ENCODE results near the gene CCDC190. TPM values are rescaled to one million over a fixed set of nuclear protein-coding genes. Genes with fewer than 3 reads are reported as not detected.
A peak's percentile ranks its signal among the peaks of the same experiment; 100 is the strongest.

CCDC190 gene
- total and polyA plus RNA-seq, 2 of the 4 experiments (the other 2 are of a cell fraction), result 0.10 to 0.36 TPM

DNA sequence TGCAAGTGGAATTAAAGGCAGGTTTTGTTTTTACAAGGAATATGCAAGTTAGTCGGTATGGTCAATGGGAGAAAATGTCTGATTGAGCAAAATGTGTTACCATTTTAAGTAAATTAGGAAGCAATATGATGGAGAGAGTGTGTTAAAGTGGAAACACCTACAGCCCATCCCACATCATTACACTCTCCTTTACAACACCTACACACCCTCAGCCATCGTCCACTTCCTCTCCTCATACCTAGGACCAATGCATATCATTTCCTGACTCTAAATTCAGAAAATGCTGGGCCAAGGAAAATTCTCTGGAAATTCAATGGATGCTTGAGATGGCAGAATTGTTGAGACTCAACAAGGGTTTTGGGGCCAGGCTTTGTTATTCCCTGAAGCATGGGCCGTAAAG is 16.4 kb upstream of the CCDC190 start:
- in situ Hi-C loops (cut with MboI; ENCODE audit: low sequenced_read_pairs), result loop anchor here (5.0 kb wide), 1 partner anchor 190 kb away; the partner anchor contains the start of gene RGS4
- H3K27me3 ChIP-seq (ENCODE audit: control insufficient read depth, insufficient read depth, low read length), result no peaks in the 10 kb centered on the region
- 100% methylated on average over 1 of the region's 3 CpGs; no CpG with 5 or more reads in 1 of the 2 experiments for WGBS, 2 experiments (ENCODE audit: extremely low coverage in 2 of 2, insufficient read length in 1 of 2)
- no peaks in the 10 kb centered on the region for H3K36me3 ChIP-seq (ENCODE audit: control insufficient read depth, insufficient read depth, low read length)
- no peak overlapping the region for H3K18ac ChIP-seq (ENCODE audit: low read depth, low read length)
- H3K14ac ChIP-seq (replicated peaks; ENCODE audit: low read depth, low read length), result no peak overlapping the region
- H2BK20ac ChIP-seq (ENCODE audit: low read depth, low read length), result peak overlapping the region; percentile 49; the same call in 1 of the 2 replicates
- no peak overlapping the region for H4K8ac ChIP-seq (ENCODE audit: low read depth in 2 of 2, low read length in 2 of 2)
- H3K9ac ChIP-seq (ENCODE audit: low read depth, low read length), result no peak overlapping the region
- H2BK5ac ChIP-seq (ENCODE audit: low read depth, low read length, poor library complexity, severe bottlenecking), result no peak overlapping the region
- dilution Hi-C loops (cut with HindIII; ENCODE audit: low sequenced_read_pairs, unreplicated experiment), result no loop called here
- no peak overlapping the region for H2AK9ac ChIP-seq (replicated peaks; ENCODE audit: low read depth, low read length, poor library complexity)
- H3K9me1 ChIP-seq (ENCODE audit: insufficient read depth, low read length), result peaks cover 6% of the 10 kb centered on the region; the same call in 1 of the 2 replicates
- H2BK120ac ChIP-seq (ENCODE audit: low read depth, low read length), result peak overlapping the region; percentile 21; the same call in 1 of the 2 replicates
- DNase-seq (no peak), ATAC-seq (ENCODE audit: low read depth) (no peak)
- no TSS peak for BruUV-seq (replicated peaks)
- no peaks in the 10 kb centered on the region for H3K9me3 ChIP-seq (ENCODE audit: control insufficient read depth, insufficient read depth, low read length)
- no peaks in the 10 kb centered on the region for H3K79me1 ChIP-seq (ENCODE audit: low read depth in 1 of 2, low read length in 2 of 2)
- no peak overlapping the region for H3K4ac ChIP-seq (ENCODE audit: low read depth, low read length)
- no peak overlapping the region for H2AK5ac ChIP-seq (ENCODE audit: low read depth, low read length)
- H4K5ac ChIP-seq (ENCODE audit: low read depth, low read length), result no peak overlapping the region
- POLR2A ChIA-PET (ENCODE audit: unreplicated experiment), result no interaction called here
- H3K4me2 ChIP-seq (ENCODE audit: low read depth, low read length), result no peak overlapping the region
- intact Hi-C loops (cut with micrococcal nuclease), result no loop called here
- no peak overlapping the region for H3K56ac ChIP-seq (ENCODE audit: extremely low read depth, insufficient read depth, low read length)
- no peaks in the 10 kb centered on the region for H4K20me1 ChIP-seq (ENCODE audit: insufficient read depth, low read length)
- H3K4me1 ChIP-seq (ENCODE audit: control insufficient read depth, insufficient read depth, low read length), result peaks cover 2% of the 10 kb centered on the region; the same call in 1 of the 2 replicates
- H2BK15ac ChIP-seq (ENCODE audit: low read depth, low read length), result no peak overlapping the region
- H3K23ac ChIP-seq (ENCODE audit: low read depth, low read length), result no peak overlapping the region
- CTCF ChIA-PET, result interaction anchor here (1.1 to 2.4 kb wide), 2 partner anchors 192 to 298 kb away, joined by 4 to 36 read pairs; partner anchors contain the start of gene RGS4
- H3K27ac ChIP-seq (ENCODE audit: insufficient read depth, low read length), result no peak overlapping the region
- H4K91ac ChIP-seq (ENCODE audit: insufficient read depth, low read depth, low read length), result no peak overlapping the region
- no peak overlapping the region for H2AFZ ChIP-seq (replicated peaks; ENCODE audit: low read length, poor library complexity)
- no peak overlapping the region for H3K4me3 ChIP-seq (ENCODE audit: insufficient read depth, low read depth, low read length)
- TF ChIP-seq MAFK (IDR thresholded peaks at IDR 0.05; ENCODE audit: low read depth, low read length) (no peak), MAZ (IDR thresholded peaks at IDR 0.05; ENCODE audit: borderline replicate concordance, low read depth, low read length) (no peak), POLR2A (IDR thresholded peaks at IDR 0.05; ENCODE audit: low read depth, low read length) (no peak), SMC3 (IDR thresholded peaks at IDR 0.05; ENCODE audit: low read depth, low read length) (no peak), CHD1 (IDR thresholded peaks at IDR 0.05; ENCODE audit: low read depth, low read length) (no peak), NFE2L2 (IDR thresholded peaks at IDR 0.05; ENCODE audit: low read depth, low read length) (no peak), BHLHE40 (IDR thresholded peaks at IDR 0.05; ENCODE audit: low read depth, low read length) (no peak), RAD21 (IDR thresholded peaks at IDR 0.05; ENCODE audit: low read length) (no peak), RCOR1 (IDR thresholded peaks at IDR 0.05; ENCODE audit: insufficient replicate concordance, low read length) (no peak), CEBPB (IDR thresholded peaks at IDR 0.05; ENCODE audit: low read depth, low read length) (no peak), RFX5 (IDR thresholded peaks at IDR 0.05; ENCODE audit: low read depth, low read length) (no peak), FOS (IDR thresholded peaks at IDR 0.05; ENCODE audit: low read depth, low read length) (no peak), MXI1 (IDR thresholded peaks at IDR 0.05; ENCODE audit: borderline replicate concordance, low read depth, low read length) (no peak), CTCF (conservative IDR thresholded peaks at IDR 0.05; ENCODE audit: low read depth, low read length) (no peak), USF2 (IDR thresholded peaks at IDR 0.05; ENCODE audit: low read depth, low read length) (no peak)
- TF ChIP-seq, protein P1, sequence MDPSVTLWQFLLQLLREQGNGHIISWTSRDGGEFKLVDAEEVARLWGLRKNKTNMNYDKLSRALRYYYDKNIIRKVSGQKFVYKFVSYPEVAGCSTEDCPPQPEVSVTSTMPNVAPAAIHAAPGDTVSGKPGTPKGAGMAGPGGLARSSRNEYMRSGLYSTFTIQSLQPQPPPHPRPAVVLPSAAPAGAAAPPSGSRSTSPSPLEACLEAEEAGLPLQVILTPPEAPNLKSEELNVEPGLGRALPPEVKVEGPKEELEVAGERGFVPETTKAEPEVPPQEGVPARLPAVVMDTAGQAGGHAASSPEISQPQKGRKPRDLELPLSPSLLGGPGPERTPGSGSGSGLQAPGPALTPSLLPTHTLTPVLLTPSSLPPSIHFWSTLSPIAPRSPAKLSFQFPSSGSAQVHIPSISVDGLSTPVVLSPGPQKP (IDR thresholded peaks at IDR 0.05; ENCODE audit: borderline replicate concordance, low read depth, low read length), result no peak

Measured in IMR-90 (cell line).